Gastroesophageal sphincter (tissue), 3 donors: ENCODE measurements around the gene HIP1.

ENCODE experiments used
- POLR2A ChIP-seq, 2 donors: fragments of 450-650 bp; IDR thresholded peaks; one replicate each; pipeline ENCODE4 v1.6.1; 2017; ENCODE audit warnings: antibody characterized with exemption in 2 of 2, mild to moderate bottlenecking in 2 of 2, moderate library complexity in 1 of 2
- TF ChIP-seq, protein P1 (sequence below), 4 experiments: fragments of 200-600 bp in 2 of 4; fragments of 450-650 bp in 2 of 4; sonication (generic) in 1 of 4; IDR thresholded peaks; one replicate each; pipeline ENCODE4 v1.5.1; 2017 to 2019; ENCODE audit warnings: antibody characterized with exemption in 4 of 4, mild to moderate bottlenecking in 2 of 4, moderate library complexity in 2 of 4

DNA sequence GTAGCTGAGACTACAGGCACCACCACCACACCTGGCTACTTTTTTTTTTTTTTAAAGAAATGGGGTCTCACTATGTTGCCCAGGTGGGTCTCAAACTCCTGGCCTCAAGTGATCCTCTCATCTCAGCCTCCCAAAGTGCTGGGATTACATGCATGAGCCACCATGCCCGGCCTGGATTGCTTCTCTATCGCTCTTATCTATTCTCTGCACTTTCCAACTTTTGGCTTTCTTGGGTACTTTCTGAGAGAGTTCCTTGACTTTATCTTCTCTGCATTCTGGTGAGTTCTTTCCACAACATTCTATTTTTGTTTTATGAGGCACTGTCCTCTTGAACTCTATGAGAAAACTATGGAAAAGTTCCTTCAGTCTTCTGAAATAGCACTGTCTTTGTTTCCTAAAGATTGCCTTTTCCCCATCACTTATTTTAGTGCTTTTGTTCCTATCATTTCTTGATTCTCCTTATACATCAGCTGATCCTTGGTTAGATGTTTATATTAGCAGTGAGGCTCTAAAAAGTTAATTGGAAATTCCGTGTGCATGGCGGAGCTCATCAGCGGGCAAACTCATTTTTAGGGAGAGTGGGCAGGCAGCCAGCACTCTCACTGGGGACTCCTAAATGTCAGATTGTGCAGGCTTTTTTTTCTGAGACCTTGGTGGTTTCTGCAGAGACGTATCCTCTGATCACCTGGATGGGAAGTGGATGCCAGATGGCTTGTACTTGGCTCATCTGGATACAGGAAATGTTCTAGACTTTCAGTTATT is 43.9 kb downstream of the HIP1 start:
- TF ChIP-seq, protein P1, sequence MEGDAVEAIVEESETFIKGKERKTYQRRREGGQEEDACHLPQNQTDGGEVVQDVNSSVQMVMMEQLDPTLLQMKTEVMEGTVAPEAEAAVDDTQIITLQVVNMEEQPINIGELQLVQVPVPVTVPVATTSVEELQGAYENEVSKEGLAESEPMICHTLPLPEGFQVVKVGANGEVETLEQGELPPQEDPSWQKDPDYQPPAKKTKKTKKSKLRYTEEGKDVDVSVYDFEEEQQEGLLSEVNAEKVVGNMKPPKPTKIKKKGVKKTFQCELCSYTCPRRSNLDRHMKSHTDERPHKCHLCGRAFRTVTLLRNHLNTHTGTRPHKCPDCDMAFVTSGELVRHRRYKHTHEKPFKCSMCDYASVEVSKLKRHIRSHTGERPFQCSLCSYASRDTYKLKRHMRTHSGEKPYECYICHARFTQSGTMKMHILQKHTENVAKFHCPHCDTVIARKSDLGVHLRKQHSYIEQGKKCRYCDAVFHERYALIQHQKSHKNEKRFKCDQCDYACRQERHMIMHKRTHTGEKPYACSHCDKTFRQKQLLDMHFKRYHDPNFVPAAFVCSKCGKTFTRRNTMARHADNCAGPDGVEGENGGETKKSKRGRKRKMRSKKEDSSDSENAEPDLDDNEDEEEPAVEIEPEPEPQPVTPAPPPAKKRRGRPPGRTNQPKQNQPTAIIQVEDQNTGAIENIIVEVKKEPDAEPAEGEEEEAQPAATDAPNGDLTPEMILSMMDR (IDR thresholded peaks at IDR 0.05) = no peak
- no peak for TF ChIP-seq POLR2A (IDR thresholded peaks at IDR 0.05)
